DOHH2 (cell line): Measurements from ENCODE around the gene CLCA1.

ENCODE experiments used
- EZH2phosphoT487 ChIP-seq: fragments of 200-600 bp; sonication (generic); IDR thresholded peaks from 2 replicates; pipeline ENCODE4 v1.6.1; 2017; ENCODE audit warnings: borderline replicate concordance, mild to moderate bottlenecking, antibody characterized with exemption, low read length, moderate library complexity, mixed read lengths
- TF ChIP-seq, protein P1 (sequence below): fragments of 200-600 bp; sonication (generic); IDR thresholded peaks from one replicate; pipeline ENCODE4 v1.5.1; 2014; ENCODE audit warnings: antibody characterized with exemption, mild to moderate bottlenecking, low read depth, low read length; ENCODE audit not compliant: poor library complexity, severe bottlenecking

DNA sequence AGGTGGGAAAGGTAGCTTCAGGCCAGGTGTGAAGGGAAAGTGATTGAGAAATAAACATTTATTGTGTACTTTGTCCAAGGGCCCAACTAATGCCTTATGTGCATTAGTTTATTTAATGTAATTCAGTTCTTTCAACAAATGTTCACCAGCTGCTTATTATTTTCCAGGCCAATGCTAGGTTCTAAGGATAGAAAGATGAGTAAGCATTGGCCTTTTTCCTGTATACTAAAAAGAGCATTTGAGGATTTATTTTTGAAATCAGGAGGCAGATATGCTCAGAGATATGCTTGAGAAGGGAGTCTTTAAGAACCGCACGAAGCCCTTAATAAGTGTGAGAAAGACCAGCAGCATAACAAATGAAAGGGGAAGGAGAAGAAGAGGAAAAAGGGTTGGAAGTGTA lies 32.0 kb downstream of the CLCA1 start:
- TF ChIP-seq, protein P1, sequence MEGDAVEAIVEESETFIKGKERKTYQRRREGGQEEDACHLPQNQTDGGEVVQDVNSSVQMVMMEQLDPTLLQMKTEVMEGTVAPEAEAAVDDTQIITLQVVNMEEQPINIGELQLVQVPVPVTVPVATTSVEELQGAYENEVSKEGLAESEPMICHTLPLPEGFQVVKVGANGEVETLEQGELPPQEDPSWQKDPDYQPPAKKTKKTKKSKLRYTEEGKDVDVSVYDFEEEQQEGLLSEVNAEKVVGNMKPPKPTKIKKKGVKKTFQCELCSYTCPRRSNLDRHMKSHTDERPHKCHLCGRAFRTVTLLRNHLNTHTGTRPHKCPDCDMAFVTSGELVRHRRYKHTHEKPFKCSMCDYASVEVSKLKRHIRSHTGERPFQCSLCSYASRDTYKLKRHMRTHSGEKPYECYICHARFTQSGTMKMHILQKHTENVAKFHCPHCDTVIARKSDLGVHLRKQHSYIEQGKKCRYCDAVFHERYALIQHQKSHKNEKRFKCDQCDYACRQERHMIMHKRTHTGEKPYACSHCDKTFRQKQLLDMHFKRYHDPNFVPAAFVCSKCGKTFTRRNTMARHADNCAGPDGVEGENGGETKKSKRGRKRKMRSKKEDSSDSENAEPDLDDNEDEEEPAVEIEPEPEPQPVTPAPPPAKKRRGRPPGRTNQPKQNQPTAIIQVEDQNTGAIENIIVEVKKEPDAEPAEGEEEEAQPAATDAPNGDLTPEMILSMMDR = no peak
- TF ChIP-seq EZH2phosphoT487 = no peak
